Parathyroid adenoma (tissue), 2 donors: ENCODE results near the gene CACNG1.

Experiments used
- H2AFZ ChIP-seq: fragments of 300-600 bp; sonication (generic); one replicate; pipeline ENCODE4 v1.7.0; 2017; ENCODE audit warnings: antibody characterized with exemption, mild to moderate bottlenecking
- H3K27ac ChIP-seq: fragments of 300-600 bp; sonication (generic); one replicate; pipeline ENCODE4 v1.7.0; 2017
- H3K27me3 ChIP-seq: fragments of 300-600 bp; sonication (generic); one replicate; pipeline ENCODE4 v1.7.0; 2017; ENCODE audit warnings: low read length; ENCODE audit not compliant: control insufficient read depth, insufficient read depth
- H3K36me3 ChIP-seq: fragments of 300-600 bp; sonication (generic); one replicate; pipeline ENCODE4 v1.7.0; 2017; ENCODE audit warnings: low read length; ENCODE audit not compliant: control insufficient read depth, insufficient read depth
- H3K4me1 ChIP-seq: fragments of 300-600 bp; sonication (generic); one replicate; pipeline ENCODE4 v1.7.0; 2017; ENCODE audit warnings: control low read depth
- H3K4me2 ChIP-seq: fragments of 300-600 bp; sonication (generic); one replicate; pipeline ENCODE4 v1.7.0; 2017; ENCODE audit warnings: low read length
- H3K4me3 ChIP-seq: fragments of 300-600 bp; sonication (generic); one replicate; pipeline ENCODE4 v1.7.0; 2017; ENCODE audit warnings: low read depth, low read length
- H3K79me2 ChIP-seq: fragments of 300-600 bp; sonication (generic); one replicate; pipeline ENCODE4 v1.7.0; 2017; ENCODE audit warnings: control low read depth
- H3K9ac ChIP-seq: fragments of 300-600 bp; sonication (generic); one replicate; pipeline ENCODE4 v1.7.0; 2017; ENCODE audit warnings: mild to moderate bottlenecking
- H3K9me3 ChIP-seq: fragments of 300-600 bp; sonication (generic); one replicate; pipeline ENCODE4 v1.7.0; 2017; ENCODE audit warnings: low read length; ENCODE audit not compliant: control insufficient read depth
- CTCF ChIP-seq: fragments of 300-600 bp; sonication (generic); IDR thresholded peaks from one replicate; pipeline ENCODE4 v1.7.0; 2017; ENCODE audit warnings: antibody characterized with exemption, mild to moderate bottlenecking
- donor health status: primary hyperparathyroidism.

Gene CACNG1

GRCh38 chr17:67003231-67003630 lies 41.1 kb upstream of the CACNG1 start:
- H3K4me1 ChIP-seq, result no peaks in the 10 kb centered on the region
- H3K4me2 ChIP-seq, result no peak overlapping the region
- no peaks in the 10 kb centered on the region for H3K9me3 ChIP-seq
- TF ChIP-seq CTCF, result no peak
- no peaks in the 10 kb centered on the region for H3K36me3 ChIP-seq
- no peak overlapping the region for H3K4me3 ChIP-seq
- no peak overlapping the region for H2AFZ ChIP-seq
- H3K79me2 ChIP-seq, result no peaks in the 10 kb centered on the region
- H3K27ac ChIP-seq, result no peak overlapping the region
- no peaks in the 10 kb centered on the region for H3K27me3 ChIP-seq
- no peak overlapping the region for H3K9ac ChIP-seq

- Histone ChIP-seq H3K4me1 (no peaks in the 10 kb centered on the region), H3K27ac (no peak overlapping the region), H2AFZ (no peak overlapping the region), H3K79me2 (no peaks in the 10 kb centered on the region), H3K9ac (no peak overlapping the region), H3K27me3 (no peaks in the 10 kb centered on the region), H3K9me3 (no peaks in the 10 kb centered on the region), H3K4me3 (no peak overlapping the region), H3K36me3 (no peaks in the 10 kb centered on the region), H3K4me2 (no peak overlapping the region)
- no peak for TF ChIP-seq CTCF
Observed at GRCh38 chr17:67004181-67004580, 40.2 kb upstream of the CACNG1 start.

GRCh38 chr17:67007266-67007665 lies 37.1 kb upstream of the CACNG1 start:
- H3K4me2 ChIP-seq, result no peak overlapping the region
- no peak overlapping the region for H3K9ac ChIP-seq
- no peaks in the 10 kb centered on the region for H3K9me3 ChIP-seq
- H3K36me3 ChIP-seq, result no peaks in the 10 kb centered on the region
- TF ChIP-seq CTCF, result no peak
- no peak overlapping the region for H2AFZ ChIP-seq
- H3K4me3 ChIP-seq, result no peak overlapping the region
- no peaks in the 10 kb centered on the region for H3K79me2 ChIP-seq
- H3K27ac ChIP-seq, result no peak overlapping the region
- H3K4me1 ChIP-seq, result no peaks in the 10 kb centered on the region
- H3K27me3 ChIP-seq, result no peaks in the 10 kb centered on the region

- H3K9me3 ChIP-seq, result no peaks in the 10 kb centered on the region
- no peak overlapping the region for H3K9ac ChIP-seq
- TF ChIP-seq CTCF, result no peak
- no peaks in the 10 kb centered on the region for H3K27me3 ChIP-seq
- H3K4me3 ChIP-seq, result no peak overlapping the region
- H3K4me1 ChIP-seq, result no peaks in the 10 kb centered on the region
- H3K79me2 ChIP-seq, result no peaks in the 10 kb centered on the region
- H3K36me3 ChIP-seq, result no peaks in the 10 kb centered on the region
- H3K27ac ChIP-seq, result no peak overlapping the region
- no peak overlapping the region for H2AFZ ChIP-seq
- H3K4me2 ChIP-seq, result no peak overlapping the region
Observed at GRCh38 chr17:67008101-67008500, 36.3 kb upstream of the CACNG1 start.

GRCh38 chr17:67011527-67012175 lies 32.7 kb upstream of the CACNG1 start:
- H3K4me3 ChIP-seq, result no peak overlapping the region
- no peaks in the 10 kb centered on the region for H3K79me2 ChIP-seq
- no peak overlapping the region for H3K4me2 ChIP-seq
- H3K4me1 ChIP-seq, result no peaks in the 10 kb centered on the region
- no peaks in the 10 kb centered on the region for H3K9me3 ChIP-seq
- no peaks in the 10 kb centered on the region for H3K36me3 ChIP-seq
- no peaks in the 10 kb centered on the region for H3K27me3 ChIP-seq
- no peak overlapping the region for H3K9ac ChIP-seq
- no peak for TF ChIP-seq CTCF
- H2AFZ ChIP-seq, result no peak overlapping the region
- H3K27ac ChIP-seq, result no peak overlapping the region
